HG03135 (cell line): ENCODE data around the gene ELF2.
A peak's percentile ranks its signal among the peaks of the same experiment; 100 is the strongest.
"Not testable (repeated sequence)": the region's sequence is repeated elsewhere in the genome, so short reads cannot be mapped to it uniquely, and the experiment has no call there.

ENCODE experiments used
- ATAC-seq: cut with Tn5 transposase; IDR thresholded peaks from one replicate; pipeline ENCODE4 v1.9.1; 2021; ENCODE audit warnings: mild to moderate bottlenecking, moderate library complexity; ENCODE audit not compliant: unreplicated experiment

The ELF2 gene

GRCh38 chr4:139082750-139083606 lies 94.0 kb downstream of the ELF2 start:
- ATAC-seq: peak; percentile 86

- ATAC-seq: no peak
Measured at GRCh38 chr4:139078926-139079325, 98.1 kb downstream of the ELF2 start.

GRCh38 chr4:139077567-139078355 lies 99.3 kb downstream of the ELF2 start:
- no peak for ATAC-seq

DNA sequence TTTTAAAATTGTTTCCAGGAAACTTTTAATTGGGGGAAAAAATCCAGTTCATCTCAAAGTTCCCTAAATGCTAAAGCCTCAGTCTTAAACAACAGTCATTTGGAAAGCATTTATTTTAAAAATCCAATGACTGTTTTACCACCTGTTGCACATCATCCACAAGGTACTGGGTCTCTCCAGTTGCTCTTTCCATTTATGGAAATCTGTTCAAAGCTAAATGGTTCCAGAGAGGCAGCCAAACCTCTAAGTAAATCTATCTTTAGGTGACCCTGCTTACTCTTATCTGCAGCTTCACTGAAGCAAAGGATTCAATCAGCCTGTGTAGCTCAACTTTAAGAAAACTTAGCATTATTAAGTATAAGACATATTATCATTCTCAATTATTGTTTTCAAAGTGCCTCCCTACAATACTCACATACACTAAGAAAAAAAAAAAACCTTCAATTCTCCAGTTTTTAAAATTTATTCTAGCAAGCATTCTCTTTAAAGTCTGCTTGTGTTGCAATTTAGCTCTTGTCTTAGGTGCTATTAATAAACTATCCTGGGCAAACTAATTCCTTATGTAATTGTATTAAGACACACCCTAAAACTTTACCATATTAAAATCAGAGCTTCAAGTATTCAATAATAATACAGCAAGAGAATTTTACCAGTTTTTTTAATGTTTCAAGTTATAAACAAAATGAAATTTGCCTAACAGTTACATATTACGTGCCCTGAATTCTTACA lies 100.8 kb downstream of the ELF2 start:
- no peak for ATAC-seq

DNA sequence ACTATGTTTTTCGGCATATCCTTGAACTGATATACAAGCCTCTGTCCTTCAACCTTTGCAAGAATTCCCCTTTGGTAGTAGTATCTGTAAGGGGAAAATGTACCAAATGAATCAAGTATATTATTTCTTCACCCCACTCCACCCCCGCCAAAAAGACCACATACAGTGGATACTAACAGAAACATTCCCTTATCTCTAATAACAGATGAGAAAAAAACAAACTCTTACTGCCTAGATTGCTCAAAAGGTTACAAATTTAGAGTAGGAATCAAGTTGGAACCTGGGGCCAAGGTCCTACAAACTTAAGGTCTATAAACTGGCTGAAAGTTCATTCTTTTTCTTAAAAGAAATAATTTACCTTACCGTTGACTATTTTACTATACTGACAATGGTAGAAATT lies 116.4 kb downstream of the ELF2 start:
- ATAC-seq: no peak

- ATAC-seq: not testable (repeated sequence)
Measured at GRCh38 chr4:139059026-139059425, 118.0 kb downstream of the ELF2 start.

- ATAC-seq: no peak
Measured at GRCh38 chr4:139054791-139055505, 122.1 kb downstream of the ELF2 start.

- ATAC-seq: no peak
Measured at GRCh38 chr4:139053909-139054308, 123.1 kb downstream of the ELF2 start.

GRCh38 chr4:139050446-139050845 lies 126.6 kb downstream of the ELF2 start:
- ATAC-seq: no peak

DNA sequence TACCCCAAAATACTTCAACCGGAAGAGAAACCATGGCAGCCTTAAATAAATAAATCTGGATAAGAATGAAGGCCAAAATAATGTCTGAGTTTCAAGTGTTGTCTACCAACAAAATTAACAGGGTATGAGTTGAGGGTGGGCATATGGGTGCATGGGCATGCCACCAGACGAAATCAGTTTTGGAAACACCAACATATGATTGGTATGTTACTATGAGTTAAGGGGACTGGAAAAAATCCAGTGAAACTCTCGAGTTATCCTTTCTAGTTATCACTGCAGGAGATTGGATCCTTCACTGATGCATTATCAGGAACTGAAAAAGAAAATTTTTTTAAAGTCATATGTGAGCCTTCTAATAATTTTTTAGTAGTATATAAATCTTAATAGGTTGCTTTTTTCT lies 129.0 kb downstream of the ELF2 start:
- no peak for ATAC-seq

GRCh38 chr4:139044291-139044690 lies 132.7 kb downstream of the ELF2 start:
- ATAC-seq: no peak

DNA sequence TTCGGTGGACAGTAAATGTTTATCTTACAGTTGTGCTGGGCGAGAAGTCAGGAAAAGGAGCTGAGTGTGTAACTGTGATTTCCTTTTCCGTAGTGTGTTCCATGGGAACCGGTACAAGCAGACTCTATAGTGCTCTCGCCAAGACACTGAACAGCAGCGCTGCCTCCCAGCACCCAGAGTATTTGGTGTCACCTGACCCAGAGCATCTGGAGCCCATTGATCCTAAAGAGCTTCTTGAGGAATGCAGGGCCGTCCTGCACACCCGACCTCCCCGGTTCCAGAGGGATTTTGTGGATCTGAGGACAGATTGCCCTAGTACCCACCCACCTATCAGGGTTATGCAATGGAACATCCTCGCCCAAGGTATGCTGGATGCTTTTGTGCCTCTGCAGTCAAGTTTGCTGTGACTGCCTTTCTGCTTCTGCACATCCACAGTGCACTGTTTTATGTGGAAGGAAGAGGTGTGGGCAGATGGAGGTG lies 134.0 kb downstream of the ELF2 start:
- ATAC-seq: no peak

GRCh38 chr4:139038874-139039443 lies 138.1 kb downstream of the ELF2 start:
- no peak for ATAC-seq

DNA sequence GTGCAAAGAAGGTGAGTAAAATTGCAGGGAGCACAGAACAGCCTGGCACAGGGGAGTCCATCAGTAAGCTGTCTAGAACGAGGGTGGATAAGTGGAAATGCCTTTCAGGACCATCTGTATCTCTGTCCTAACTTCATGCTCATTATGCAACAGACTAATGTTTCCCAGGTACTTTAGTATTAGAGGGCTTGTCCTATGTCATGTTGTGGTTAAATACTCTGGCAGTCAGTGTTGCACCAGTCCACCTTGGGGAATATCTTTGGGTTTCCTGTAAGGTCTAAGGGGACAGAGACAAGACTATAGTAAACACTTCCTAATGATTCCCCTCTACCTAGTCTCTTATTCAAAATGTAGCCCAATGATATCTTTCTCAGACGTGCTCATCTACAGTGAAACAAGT lies 140.1 kb downstream of the ELF2 start:
- ATAC-seq: no peak

DNA sequence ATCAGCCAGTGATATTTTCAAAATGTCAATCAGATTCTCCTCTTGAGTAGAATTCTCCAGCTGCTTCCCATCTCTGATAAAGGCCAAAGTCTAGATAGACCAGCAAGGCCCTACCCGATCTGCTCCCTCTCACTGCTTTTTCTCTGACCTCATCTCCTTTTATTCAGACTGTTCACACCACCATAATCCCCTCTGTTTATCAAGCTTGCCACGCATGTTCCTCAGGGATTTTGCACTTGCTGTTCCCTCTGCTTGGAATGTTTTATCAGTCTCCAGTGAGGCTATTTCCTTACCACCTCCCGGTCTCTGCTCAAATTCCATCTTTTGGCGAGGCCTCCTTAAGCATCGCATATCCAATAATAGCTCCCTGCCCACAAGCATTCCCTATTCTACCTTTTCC lies 141.4 kb downstream of the ELF2 start:
- no peak for ATAC-seq

- peak; percentile 82 for ATAC-seq
Measured at GRCh38 chr4:139030614-139031235, 146.3 kb downstream of the ELF2 start.

DNA sequence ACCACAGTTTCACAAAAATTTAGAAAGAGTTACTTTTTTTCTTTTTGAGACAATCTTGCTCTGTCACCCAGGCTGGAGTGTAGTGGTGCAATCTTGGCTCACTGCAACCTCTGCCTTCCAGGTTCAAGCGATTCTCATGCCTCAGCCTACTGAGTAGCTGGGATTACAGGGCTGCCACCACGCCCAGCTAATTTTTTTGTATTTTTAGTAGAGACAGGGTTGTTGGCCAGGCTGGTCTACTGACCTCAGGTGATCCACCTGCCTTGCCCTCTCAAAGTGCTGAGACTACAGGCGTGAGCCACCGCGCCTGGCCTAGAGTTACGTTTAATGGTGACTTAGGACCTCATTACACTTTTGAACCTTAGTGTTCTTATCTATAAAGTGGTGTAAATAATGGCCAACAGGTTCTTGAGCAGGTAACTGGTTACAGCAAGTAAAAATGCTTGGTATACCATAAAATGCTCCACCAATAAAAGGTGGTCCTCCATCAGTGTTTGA lies 147.1 kb downstream of the ELF2 start:
- not testable (repeated sequence) for ATAC-seq

- no peak for ATAC-seq
Measured at GRCh38 chr4:139028191-139028661, 148.8 kb downstream of the ELF2 start.

DNA sequence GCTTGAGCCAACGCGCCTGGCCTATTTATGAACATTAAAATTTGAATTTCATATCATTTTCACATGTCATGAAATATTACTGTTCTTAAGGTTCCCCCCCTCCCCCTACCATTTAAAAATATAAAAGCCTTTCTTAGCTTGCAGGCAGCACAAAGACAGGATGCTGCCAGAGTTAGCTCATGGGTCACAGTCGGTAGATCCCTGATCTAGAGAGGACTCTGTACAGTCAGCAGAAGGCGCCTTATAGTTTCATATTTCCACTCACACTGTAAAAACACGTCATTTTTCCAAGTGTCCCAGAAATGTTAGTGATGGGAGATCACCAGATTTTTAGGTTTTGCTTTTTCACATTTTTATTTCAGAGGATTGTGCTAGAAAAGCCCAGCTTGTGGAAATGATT lies 149.2 kb downstream of the ELF2 start:
- ATAC-seq: no peak

- ATAC-seq: no peak
Measured at GRCh38 chr4:139025841-139026240, 151.2 kb downstream of the ELF2 start.
